Chondrocyte (in vitro differentiated cells): ENCODE data around the gene C6orf47. TPM values are rescaled to one million over a fixed set of nuclear protein-coding genes. Genes with fewer than 3 reads are reported as not detected.

Source experiments
- DNase-seq: peaks from one replicate; pipeline ENCODE4 v3.0.0; 2021; ENCODE audit warnings: mixed read lengths, low spot score
- H3K27ac Mint-ChIP-seq: one replicate; pipeline ENCODE4 v1.8.0; 2021; ENCODE audit warnings: mild to moderate bottlenecking, moderate library complexity, mixed read lengths; ENCODE audit not compliant: unreplicated experiment
- H3K27me3 Mint-ChIP-seq: 2 replicates; pipeline ENCODE4 v1.8.0; 2021; ENCODE audit warnings: low read depth, mixed read lengths
- H3K36me3 Mint-ChIP-seq: 2 replicates; pipeline ENCODE4 v1.8.0; 2021; ENCODE audit warnings: low read depth, mixed read lengths
- H3K4me1 Mint-ChIP-seq: 2 replicates; pipeline ENCODE4 v1.8.0; 2021; ENCODE audit warnings: low read depth, mild to moderate bottlenecking, mixed read lengths
- H3K4me3 Mint-ChIP-seq: one replicate; pipeline ENCODE4 v1.8.0; 2021; ENCODE audit warnings: mild to moderate bottlenecking, moderate library complexity, mixed read lengths; ENCODE audit not compliant: unreplicated experiment
- H3K9me3 Mint-ChIP-seq: 2 replicates; pipeline ENCODE4 v1.8.0; 2021; ENCODE audit warnings: low read depth, mixed read lengths
- total RNA-seq: library from RNA; stranded (reverse); gene quantifications from 3 replicates; pipeline ENCODE4 v1.2.1, GENCODE V29; 2021
- TF ChIP-seq, protein P1 (sequence below): fragments of 200-600 bp; sonication (generic); IDR thresholded peaks from 2 replicates; pipeline ENCODE4 v1.5.0; 2021; ENCODE audit warnings: antibody characterized with exemption, mild to moderate bottlenecking, moderate library complexity

C6orf47 gene
- total RNA-seq, 1 donor from 2014 or later, result 19.1 TPM

GRCh38 chr6:31641370-31641769, 19.2 kb downstream of the C6orf47 start:
- Mint-ChIP-seq H3K4me3 (no peak overlapping the region), H3K4me1 (no peaks in the 10 kb centered on the region), H3K9me3 (no peaks in the 10 kb centered on the region), H3K27me3 (no peaks in the 10 kb centered on the region), H3K36me3 (peaks cover 36% of the 10 kb centered on the region), H3K27ac (no peak overlapping the region)
- no peak for DNase-seq
- TF ChIP-seq, protein P1, sequence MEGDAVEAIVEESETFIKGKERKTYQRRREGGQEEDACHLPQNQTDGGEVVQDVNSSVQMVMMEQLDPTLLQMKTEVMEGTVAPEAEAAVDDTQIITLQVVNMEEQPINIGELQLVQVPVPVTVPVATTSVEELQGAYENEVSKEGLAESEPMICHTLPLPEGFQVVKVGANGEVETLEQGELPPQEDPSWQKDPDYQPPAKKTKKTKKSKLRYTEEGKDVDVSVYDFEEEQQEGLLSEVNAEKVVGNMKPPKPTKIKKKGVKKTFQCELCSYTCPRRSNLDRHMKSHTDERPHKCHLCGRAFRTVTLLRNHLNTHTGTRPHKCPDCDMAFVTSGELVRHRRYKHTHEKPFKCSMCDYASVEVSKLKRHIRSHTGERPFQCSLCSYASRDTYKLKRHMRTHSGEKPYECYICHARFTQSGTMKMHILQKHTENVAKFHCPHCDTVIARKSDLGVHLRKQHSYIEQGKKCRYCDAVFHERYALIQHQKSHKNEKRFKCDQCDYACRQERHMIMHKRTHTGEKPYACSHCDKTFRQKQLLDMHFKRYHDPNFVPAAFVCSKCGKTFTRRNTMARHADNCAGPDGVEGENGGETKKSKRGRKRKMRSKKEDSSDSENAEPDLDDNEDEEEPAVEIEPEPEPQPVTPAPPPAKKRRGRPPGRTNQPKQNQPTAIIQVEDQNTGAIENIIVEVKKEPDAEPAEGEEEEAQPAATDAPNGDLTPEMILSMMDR, result no peak

- no peak for DNase-seq
- TF ChIP-seq, protein P1, result no peak
- Mint-ChIP-seq H3K4me1 (no peaks in the 10 kb centered on the region), H3K27me3 (no peaks in the 10 kb centered on the region), H3K36me3 (peaks cover 38% of the 10 kb centered on the region), H3K9me3 (no peaks in the 10 kb centered on the region), H3K4me3 (no peak overlapping the region), H3K27ac (no peak overlapping the region)
Observed at GRCh38 chr6:31640612-31641011, 20.0 kb downstream of the C6orf47 start.

GRCh38 chr6:31639449-31639861, 21.1 kb downstream of the C6orf47 start:
- H3K36me3 Mint-ChIP-seq, result peaks cover 34% of the 10 kb centered on the region
- H3K27me3 Mint-ChIP-seq, result no peaks in the 10 kb centered on the region
- peak overlapping the region; percentile 10 for H3K27ac Mint-ChIP-seq
- no peak for DNase-seq
- H3K4me1 Mint-ChIP-seq, result no peaks in the 10 kb centered on the region
- no peaks in the 10 kb centered on the region for H3K9me3 Mint-ChIP-seq
- no peak overlapping the region for H3K4me3 Mint-ChIP-seq
- TF ChIP-seq, protein P1, result no peak

- H3K36me3 Mint-ChIP-seq, result peaks cover 35% of the 10 kb centered on the region
- H3K27me3 Mint-ChIP-seq, result no peaks in the 10 kb centered on the region
- no peak for DNase-seq
- no peaks in the 10 kb centered on the region for H3K9me3 Mint-ChIP-seq
- H3K4me1 Mint-ChIP-seq, result no peaks in the 10 kb centered on the region
- TF ChIP-seq, protein P1, result no peak
- H3K4me3 Mint-ChIP-seq, result no peak overlapping the region
- H3K27ac Mint-ChIP-seq, result peak overlapping the region; percentile 45
Observed at GRCh38 chr6:31639043-31639442, 21.5 kb downstream of the C6orf47 start.

- Mint-ChIP-seq H3K4me3 (no peak overlapping the region), H3K27ac (peak overlapping the region; percentile 41), H3K27me3 (no peaks in the 10 kb centered on the region), H3K36me3 (peaks cover 37% of the 10 kb centered on the region), H3K9me3 (no peaks in the 10 kb centered on the region), H3K4me1 (no peaks in the 10 kb centered on the region)
- DNase-seq, result no peak
- TF ChIP-seq, protein P1, result no peak
Observed at GRCh38 chr6:31636698-31637596, 23.6 kb downstream of the C6orf47 start.
